T-helper 1 cell treated with Interleukin-12 subunit alpha and Interleukin-12 subunit beta and Interleukin-4 antibody, amounts not matched to agents 30 μg/mL and 1 μg/mL, for 36 hours (primary cell): ENCODE measurements around the gene SPG7.
"Not testable (repeated sequence)": the region's sequence is repeated elsewhere in the genome, so short reads cannot be mapped to it uniquely, and the experiment has no call there.

Source experiments
- H3K27ac Mint-ChIP-seq: one replicate; pipeline ENCODE4 v1.8.0; 2021; ENCODE audit warnings: mild to moderate bottlenecking, mixed read lengths
- H3K27me3 Mint-ChIP-seq: one replicate; pipeline ENCODE4 v1.8.0; 2021; ENCODE audit warnings: low read depth, mixed read lengths
- H3K36me3 Mint-ChIP-seq: one replicate; pipeline ENCODE4 v1.8.0; 2021; ENCODE audit warnings: low read depth, mixed read lengths
- H3K4me1 Mint-ChIP-seq: one replicate; pipeline ENCODE4 v1.8.0; 2021; ENCODE audit warnings: low read depth, mixed read lengths
- H3K4me3 Mint-ChIP-seq: one replicate; pipeline ENCODE4 v1.8.0; 2021; ENCODE audit warnings: mild to moderate bottlenecking, moderate library complexity, mixed read lengths
- H3K9me3 Mint-ChIP-seq: one replicate; pipeline ENCODE4 v1.8.0; 2021; ENCODE audit warnings: mixed read lengths

The SPG7 gene

DNA sequence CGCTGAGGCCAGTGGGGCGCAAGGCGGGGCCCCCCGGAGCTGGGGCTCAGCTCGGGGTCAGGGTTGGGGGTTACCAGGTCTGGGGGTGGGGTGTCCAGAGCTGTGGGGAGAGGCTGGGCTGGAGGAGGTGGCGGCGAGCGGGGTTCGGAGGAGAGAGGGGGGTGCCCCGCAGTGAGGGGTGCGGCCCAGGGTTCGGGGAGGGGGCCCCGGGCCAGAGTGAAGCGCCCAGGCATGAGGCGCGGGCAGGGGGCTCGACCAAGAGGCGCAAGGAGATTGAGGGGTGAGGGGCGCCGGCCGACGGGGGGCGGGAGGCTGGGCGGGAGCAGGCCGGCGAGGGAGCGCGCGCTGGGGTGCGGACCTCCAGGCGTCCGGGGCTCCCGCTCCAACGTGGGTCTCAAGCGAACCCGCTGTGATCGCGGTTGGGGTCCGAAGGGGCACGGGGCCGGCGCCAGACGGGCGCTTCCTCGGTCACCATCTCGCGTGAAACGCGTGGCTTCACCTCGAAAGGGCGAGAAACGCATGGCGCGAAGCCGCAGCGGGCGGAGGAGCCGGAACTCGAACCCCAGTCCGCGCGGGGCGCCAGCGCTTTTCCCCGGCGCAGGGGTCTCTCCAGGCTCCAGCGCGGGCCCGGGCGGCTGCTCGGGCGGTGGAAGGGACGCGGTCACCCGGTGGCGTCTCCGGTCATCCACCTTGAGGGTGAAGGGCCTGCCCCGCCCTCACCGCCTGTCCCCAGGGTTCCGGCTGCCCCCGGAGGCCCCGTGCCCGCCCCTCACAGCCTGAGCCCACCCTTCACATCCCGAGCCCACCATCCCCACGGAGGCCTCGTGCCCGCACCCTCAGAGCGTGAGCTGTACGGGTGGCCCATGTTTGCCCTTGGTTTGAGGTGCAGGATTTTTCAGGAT is 68.2 kb downstream of the SPG7 start:
- Mint-ChIP-seq H3K9me3 (no peaks in the 10 kb centered on the region), H3K36me3 (no peaks in the 10 kb centered on the region), H3K4me3 (no peak overlapping the region), H3K27me3 (peaks cover 24% of the 10 kb centered on the region), H3K27ac (no peak overlapping the region), H3K4me1 (peaks cover 5% of the 10 kb centered on the region)

DNA sequence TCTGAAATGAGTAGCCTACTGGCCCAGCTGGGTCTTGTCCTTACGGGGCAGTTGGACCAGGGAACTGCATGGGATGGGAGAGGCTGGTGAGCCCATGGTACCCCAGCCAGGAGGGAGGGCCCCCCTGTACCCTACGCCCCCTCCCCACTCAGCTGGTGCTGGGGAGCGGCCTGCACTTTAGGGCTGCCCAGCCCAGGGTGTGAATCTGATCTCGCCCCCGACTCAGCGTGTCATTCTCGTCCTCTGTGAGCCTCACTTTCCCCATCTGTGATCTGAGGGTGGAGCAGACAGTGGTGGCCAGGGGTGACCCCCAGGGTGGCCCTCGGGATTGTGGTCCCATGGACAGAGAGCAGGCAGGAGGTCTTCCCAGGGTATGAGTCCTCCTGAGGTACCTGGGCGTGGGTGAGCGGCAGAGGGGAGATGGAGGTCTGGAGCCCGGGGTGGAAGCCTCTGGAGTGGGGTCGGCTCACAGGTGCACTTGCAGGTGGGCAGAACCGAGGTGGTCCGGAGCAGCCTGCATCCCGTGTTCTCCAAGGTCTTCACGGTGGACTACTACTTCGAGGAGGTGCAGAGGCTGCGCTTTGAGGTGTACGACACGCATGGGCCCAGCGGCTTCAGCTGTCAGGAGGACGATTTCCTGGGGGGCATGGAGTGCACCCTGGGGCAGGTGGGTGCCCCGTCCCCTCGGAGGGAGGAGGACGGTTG is 69.0 kb downstream of the SPG7 start:
- no peaks in the 10 kb centered on the region for H3K9me3 Mint-ChIP-seq
- no peak overlapping the region for H3K27ac Mint-ChIP-seq
- peaks cover under 1% of the 10 kb centered on the region for H3K4me1 Mint-ChIP-seq
- peaks cover 21% of the 10 kb centered on the region for H3K27me3 Mint-ChIP-seq
- H3K4me3 Mint-ChIP-seq: no peak overlapping the region
- no peaks in the 10 kb centered on the region for H3K36me3 Mint-ChIP-seq

DNA sequence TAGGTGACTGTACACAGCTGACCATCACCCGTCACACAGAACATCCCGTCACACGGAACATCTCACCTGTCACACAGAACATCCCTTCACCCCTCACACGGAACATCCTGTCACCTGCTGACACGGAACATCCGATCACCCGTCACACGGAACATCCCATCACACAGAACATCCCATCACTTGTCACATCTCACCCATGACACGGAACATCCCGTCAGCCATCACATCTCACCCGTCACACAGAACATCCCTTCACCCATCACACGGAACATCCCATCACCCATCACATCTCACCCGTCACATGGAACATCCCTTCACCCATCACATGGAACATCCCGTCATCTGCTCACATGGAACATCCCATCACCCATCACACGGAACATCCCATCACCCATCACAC is 71.1 kb downstream of the SPG7 start:
- no peaks in the 10 kb centered on the region for H3K9me3 Mint-ChIP-seq
- H3K4me3 Mint-ChIP-seq: no peak overlapping the region
- H3K36me3 Mint-ChIP-seq: no peaks in the 10 kb centered on the region
- H3K4me1 Mint-ChIP-seq: no peaks in the 10 kb centered on the region
- no peak overlapping the region for H3K27ac Mint-ChIP-seq
- H3K27me3 Mint-ChIP-seq: peaks cover 8% of the 10 kb centered on the region

DNA sequence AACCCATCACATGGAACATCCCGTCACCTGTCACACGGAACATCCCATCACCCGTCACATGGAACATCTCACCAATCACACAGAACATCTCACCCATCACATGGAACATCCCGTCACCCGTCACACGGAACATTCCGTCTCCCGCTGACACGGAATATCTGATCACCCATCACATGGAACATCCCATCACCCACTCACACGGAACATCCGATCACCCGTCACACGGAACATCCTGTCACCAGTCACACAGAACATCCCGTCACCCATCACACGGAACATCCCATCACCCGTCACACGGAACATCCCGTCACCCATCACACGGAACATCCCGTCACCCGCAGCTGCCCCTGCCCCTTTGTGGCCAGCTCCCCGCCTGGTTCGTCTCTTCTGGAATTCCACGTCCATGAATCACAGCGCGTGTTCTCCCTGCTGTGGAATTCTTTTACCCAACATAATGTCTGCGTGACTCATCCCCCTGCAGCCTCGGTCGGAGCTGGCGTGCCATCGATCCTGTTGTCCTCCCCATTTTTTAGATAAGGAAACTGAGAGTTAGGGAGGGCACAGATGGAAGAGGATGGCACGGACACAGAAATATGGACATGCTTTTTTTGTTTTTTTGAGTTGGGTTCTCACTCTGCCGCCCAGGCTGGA is 73.0 kb downstream of the SPG7 start:
- Mint-ChIP-seq H3K27ac (no peak overlapping the region), H3K4me1 (no peaks in the 10 kb centered on the region), H3K4me3 (no peak overlapping the region), H3K27me3 (peaks cover 8% of the 10 kb centered on the region), H3K36me3 (no peaks in the 10 kb centered on the region), H3K9me3 (no peaks in the 10 kb centered on the region)

DNA sequence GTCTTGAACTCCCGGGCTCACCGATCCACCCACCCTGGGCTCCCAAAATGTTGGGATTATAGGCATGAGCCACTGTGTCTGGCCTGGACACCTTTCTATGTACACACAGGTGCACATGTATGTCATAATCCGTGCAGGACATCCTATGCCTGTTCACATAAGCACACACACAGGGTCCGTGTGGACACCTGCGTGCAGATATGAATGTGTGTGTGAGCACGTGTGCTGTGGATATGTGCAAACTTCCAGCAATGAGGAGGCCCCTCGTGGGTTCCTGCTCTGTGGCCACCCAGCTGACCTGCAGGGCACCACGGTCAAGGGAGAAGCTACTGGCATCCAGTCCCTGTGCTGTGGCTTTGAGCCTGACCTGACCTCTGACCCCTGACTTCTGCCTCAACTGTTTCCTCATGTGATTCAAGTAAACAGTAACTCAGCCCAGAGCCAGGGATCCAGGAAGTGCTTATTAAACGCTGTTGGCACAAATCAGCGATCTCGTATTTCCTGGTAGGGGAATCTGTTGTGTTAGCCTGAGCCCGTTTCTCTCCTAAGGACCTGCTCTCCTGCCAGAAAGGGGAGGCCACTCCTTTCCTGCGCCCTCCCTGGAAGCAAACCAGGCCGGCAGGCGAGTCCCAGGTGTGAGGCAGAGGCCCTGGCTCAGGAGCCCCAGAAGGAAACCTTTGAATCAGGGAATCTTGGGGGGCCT is 73.8 kb downstream of the SPG7 start:
- Mint-ChIP-seq H3K27ac (no peak overlapping the region), H3K4me1 (no peaks in the 10 kb centered on the region), H3K9me3 (no peaks in the 10 kb centered on the region), H3K36me3 (no peaks in the 10 kb centered on the region), H3K27me3 (peaks cover 7% of the 10 kb centered on the region), H3K4me3 (no peak overlapping the region)

DNA sequence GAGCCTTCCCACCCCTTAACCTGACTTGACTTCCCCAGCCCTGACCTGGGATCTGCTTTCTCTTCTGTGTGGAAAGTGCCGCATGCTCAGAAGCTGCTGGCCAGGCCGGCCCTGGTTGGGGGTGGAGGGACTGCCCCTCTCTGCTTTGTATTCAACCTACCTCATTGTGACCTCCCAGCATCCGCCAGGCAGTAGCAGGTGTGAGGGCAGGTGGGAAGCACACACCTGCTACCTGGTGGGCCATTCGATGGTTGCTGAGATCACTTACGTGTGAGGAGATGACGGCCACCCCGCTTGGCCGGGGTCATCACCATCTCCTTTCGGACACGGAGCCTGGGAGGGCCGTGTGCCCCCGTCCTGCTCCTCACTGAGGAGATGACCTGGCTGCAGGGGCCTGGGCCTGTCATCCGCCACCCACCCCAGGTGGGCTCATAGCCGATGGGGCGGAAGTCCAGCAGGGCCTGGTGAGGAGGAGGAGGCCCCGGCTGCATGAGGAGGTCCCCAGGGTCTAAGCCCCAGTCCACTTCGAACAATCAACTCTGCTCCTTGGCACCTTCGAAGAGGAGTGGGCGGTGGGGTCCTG is 74.5 kb downstream of the SPG7 start:
- no peak overlapping the region for H3K27ac Mint-ChIP-seq
- H3K36me3 Mint-ChIP-seq: no peaks in the 10 kb centered on the region
- no peaks in the 10 kb centered on the region for H3K4me1 Mint-ChIP-seq
- no peak overlapping the region for H3K4me3 Mint-ChIP-seq
- no peaks in the 10 kb centered on the region for H3K9me3 Mint-ChIP-seq
- peaks cover 3% of the 10 kb centered on the region for H3K27me3 Mint-ChIP-seq

DNA sequence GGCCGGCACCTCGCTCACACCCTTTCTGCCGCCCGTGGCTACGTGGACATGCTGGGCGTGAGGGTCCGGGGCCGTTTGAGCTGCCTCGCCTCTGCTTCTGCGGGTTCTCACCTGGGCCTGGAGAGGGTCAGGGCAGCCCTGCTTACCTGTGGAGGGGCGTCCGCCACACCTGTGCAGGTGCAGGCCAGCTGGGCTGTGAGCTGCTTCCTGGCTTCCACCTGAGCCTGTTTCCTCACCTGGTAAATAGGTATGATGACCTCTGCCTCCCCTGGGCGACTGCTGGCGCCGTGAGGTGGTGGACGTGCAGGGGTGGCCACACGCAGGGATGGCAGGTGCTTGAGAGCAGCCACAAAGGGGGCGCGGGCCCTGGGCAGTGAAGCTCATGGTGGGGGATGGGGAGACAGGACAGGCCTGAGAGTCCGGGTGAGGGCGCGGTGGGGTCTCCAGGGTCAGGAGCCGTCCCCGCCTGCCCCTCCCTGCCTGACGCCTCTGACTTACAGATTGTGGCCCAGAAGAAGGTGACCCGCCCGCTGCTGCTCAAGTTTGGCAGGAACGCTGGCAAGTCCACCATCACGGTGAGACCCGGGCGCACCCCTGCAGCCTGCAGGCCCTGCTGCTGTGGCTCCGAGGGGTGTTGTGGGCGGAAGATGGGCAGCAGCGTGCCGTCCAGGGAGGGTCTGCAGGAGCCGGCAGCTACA is 75.1 kb downstream of the SPG7 start:
- Mint-ChIP-seq H3K27me3 (peaks cover 1% of the 10 kb centered on the region), H3K4me3 (no peak overlapping the region), H3K4me1 (no peaks in the 10 kb centered on the region), H3K9me3 (no peaks in the 10 kb centered on the region), H3K36me3 (no peaks in the 10 kb centered on the region), H3K27ac (no peak overlapping the region)

DNA sequence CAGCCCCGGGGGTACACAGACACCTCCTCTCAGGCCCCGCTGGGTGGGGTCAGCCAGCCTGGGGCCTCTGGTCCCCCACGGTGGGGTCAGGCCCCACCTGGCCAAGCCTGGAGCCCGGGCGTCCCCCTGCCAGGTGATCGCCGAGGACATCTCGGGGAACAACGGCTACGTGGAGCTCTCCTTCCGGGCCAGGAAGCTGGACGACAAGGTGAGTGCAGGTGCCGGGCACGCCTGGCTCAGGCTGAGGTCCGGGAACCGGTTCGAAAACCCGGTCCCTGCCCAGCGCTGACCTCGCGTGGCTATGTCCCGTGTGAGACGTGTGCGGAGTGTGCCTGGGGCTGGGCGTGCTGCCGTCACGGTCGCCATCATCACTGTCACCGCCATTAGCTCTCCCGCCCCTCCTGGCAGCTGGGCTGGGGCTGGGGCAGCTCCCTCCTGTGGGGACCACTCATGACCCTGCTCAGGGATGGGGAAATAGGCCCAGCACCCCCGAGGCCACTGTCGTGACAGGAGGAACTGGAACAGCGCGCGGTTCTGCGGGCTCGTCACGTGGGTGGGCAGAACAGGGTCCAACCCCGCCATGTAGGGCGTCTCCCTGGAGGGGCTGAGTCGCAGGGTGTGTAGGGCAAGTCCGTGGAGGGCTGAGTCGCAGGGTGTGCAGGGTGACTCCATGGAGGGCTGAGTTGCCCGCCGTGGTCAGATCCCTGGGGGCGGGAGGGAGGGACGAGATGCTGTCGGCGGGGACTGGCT is 75.9 kb downstream of the SPG7 start:
- no peaks in the 10 kb centered on the region for H3K9me3 Mint-ChIP-seq
- H3K4me1 Mint-ChIP-seq: no peaks in the 10 kb centered on the region
- H3K27me3 Mint-ChIP-seq: no peaks in the 10 kb centered on the region
- H3K36me3 Mint-ChIP-seq: no peaks in the 10 kb centered on the region
- H3K4me3 Mint-ChIP-seq: no peak overlapping the region
- no peak overlapping the region for H3K27ac Mint-ChIP-seq

DNA sequence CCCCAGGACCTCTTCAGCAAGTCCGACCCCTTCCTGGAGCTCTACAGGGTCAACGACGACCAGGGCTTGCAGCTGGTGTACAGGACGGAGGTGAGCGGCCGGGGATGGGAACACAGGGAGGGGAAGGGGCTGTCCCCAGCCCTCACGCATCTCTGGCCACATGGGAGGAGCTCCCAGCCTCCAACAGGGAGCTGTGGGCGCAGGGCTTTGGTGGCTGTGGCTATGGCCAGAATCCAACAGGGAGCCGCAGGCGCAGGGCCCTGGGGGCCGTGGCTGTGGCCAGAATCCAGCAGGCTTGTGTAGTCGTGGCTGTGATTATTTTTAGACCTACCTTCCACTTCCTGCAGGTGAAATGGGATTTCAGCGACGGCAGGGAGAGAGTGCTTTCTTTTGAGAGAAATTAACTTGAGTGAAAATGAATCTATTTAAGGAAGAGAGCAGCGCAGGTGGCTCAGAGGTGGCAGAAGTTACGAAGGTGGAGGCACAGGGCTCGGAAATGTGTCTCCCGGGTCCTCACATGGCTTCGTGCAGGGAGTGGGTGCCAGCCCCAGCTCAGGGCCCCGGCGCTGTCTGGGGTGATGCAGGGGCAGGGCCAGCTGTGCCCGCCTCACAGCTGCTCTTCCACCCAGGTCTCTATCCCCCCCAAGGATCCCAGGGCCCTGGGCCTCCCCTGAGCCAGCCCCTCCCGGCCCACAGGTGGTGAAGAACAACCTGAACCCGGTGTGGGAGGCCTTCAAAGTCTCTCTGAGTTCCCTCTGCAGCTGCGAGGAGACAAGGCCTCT is 76.8 kb downstream of the SPG7 start:
- no peak overlapping the region for H3K27ac Mint-ChIP-seq
- no peaks in the 10 kb centered on the region for H3K9me3 Mint-ChIP-seq
- H3K4me1 Mint-ChIP-seq: no peaks in the 10 kb centered on the region
- H3K27me3 Mint-ChIP-seq: no peaks in the 10 kb centered on the region
- no peaks in the 10 kb centered on the region for H3K36me3 Mint-ChIP-seq
- H3K4me3 Mint-ChIP-seq: no peak overlapping the region

DNA sequence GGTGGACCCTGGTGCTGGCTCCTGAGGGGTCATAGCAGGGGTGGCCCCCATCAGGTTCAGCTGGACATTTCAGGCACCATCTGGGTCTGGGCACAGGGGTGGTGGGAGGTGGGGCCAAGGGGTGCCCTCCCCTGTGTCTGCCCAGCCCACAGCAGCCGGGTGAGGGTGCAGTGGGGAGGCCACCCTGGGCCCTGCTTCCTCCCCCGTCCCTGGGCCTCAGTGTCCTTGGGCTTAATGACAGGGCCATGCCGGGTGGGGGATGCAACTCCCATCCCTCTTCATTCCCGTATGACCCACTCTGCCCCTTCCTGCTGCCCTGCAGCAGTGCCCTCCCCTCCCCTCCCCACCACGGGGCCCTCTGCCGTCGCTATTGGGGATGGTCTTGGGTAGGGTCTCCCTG is 78.0 kb downstream of the SPG7 start:
- H3K36me3 Mint-ChIP-seq: no peaks in the 10 kb centered on the region
- no peaks in the 10 kb centered on the region for H3K27me3 Mint-ChIP-seq
- H3K27ac Mint-ChIP-seq: no peak overlapping the region
- no peaks in the 10 kb centered on the region for H3K4me1 Mint-ChIP-seq
- H3K4me3 Mint-ChIP-seq: no peak overlapping the region
- H3K9me3 Mint-ChIP-seq: no peaks in the 10 kb centered on the region

DNA sequence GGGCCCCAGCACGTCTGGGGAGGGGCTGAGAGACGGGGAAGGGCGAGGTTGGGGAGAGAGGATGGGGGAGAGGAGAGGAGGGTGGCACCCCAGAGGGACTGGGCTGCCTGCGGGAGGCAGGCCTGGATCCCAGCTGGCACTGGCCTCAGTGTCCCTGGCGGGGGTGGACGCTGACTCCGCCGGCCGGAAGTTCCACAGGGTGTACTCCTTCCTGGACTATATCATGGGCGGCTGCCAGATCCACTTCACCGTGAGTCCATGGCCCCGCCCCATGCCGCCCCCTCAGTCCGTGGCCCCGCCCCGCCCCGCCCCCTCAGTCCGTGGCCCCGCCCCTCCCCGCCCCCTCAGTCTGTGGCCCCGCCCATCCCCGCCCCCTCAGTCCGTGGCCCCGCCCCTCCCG is 78.7 kb downstream of the SPG7 start:
- H3K27ac Mint-ChIP-seq: no peak overlapping the region
- H3K4me1 Mint-ChIP-seq: no peaks in the 10 kb centered on the region
- H3K36me3 Mint-ChIP-seq: no peaks in the 10 kb centered on the region
- no peaks in the 10 kb centered on the region for H3K9me3 Mint-ChIP-seq
- H3K4me3 Mint-ChIP-seq: no peak overlapping the region
- H3K27me3 Mint-ChIP-seq: no peaks in the 10 kb centered on the region

DNA sequence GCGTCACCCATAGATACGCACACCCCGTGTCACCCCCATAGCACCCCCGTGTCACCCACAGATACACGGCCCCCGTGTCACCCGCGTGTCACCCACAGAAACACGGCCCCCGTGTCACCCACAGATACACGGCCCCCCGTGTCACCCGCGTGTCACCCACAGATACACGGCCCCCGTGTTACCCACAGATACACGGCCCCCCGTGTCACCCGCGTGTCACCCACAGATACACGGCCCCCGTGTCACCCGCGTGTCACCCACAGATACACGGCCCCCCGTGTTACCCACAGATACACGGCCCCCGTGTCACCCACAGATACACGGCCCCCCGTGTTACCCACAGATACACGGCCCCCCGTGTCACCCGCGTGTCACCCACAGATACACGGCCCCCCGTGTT is 79.5 kb downstream of the SPG7 start:
- not testable (repeated sequence) for H3K4me1 Mint-ChIP-seq, H3K27ac Mint-ChIP-seq, H3K9me3 Mint-ChIP-seq, H3K4me3 Mint-ChIP-seq, H3K36me3 Mint-ChIP-seq, H3K27me3 Mint-ChIP-seq
